HL-60 (cell line): Measurements from ENCODE around the gene IFNA4.
"Not testable (repeated sequence)": the region's sequence is repeated elsewhere in the genome, so short reads cannot be mapped to it uniquely, and the experiment has no call there.

Experiments used
- GABPA ChIP-seq: IDR thresholded peaks from 2 replicates; pipeline ENCODE4 v1.6.1; 2012; ENCODE audit warnings: low read depth
- REST ChIP-seq: IDR thresholded peaks from 2 replicates; pipeline ENCODE4 v1.6.1; 2012; ENCODE audit warnings: low read depth; ENCODE audit not compliant: insufficient replicate concordance
- SPI1 ChIP-seq: IDR thresholded peaks from 2 replicates; pipeline ENCODE4 v1.6.1; 2012; ENCODE audit warnings: low read depth, mild to moderate bottlenecking, borderline replicate concordance
- TF ChIP-seq, protein P1 (sequence below): IDR thresholded peaks from one replicate; pipeline ENCODE4 v1.5.1; 2011; ENCODE audit warnings: low read length, control low read depth, inconsistent platforms; ENCODE audit not compliant: insufficient read depth

DNA sequence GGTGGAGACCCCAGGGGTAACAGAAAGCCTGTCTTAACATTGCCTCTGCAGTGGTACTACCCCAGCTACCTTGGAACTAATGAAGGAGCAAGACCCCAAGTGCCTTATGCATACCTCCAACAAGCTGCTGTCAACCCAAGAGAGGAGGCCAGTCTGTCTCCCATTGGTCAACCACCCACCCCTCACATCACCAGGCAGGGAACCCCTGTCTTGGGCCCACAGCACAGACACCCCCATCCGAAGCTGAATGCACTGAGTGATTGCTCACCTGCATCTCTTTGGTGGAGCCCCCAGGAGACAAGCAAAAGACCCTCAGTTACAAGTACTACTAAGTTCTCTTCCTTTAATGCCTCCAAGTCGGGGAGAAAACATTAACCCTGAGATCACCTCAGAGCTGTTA lies 24.8 kb upstream of the IFNA4 start:
- TF ChIP-seq, protein P1, sequence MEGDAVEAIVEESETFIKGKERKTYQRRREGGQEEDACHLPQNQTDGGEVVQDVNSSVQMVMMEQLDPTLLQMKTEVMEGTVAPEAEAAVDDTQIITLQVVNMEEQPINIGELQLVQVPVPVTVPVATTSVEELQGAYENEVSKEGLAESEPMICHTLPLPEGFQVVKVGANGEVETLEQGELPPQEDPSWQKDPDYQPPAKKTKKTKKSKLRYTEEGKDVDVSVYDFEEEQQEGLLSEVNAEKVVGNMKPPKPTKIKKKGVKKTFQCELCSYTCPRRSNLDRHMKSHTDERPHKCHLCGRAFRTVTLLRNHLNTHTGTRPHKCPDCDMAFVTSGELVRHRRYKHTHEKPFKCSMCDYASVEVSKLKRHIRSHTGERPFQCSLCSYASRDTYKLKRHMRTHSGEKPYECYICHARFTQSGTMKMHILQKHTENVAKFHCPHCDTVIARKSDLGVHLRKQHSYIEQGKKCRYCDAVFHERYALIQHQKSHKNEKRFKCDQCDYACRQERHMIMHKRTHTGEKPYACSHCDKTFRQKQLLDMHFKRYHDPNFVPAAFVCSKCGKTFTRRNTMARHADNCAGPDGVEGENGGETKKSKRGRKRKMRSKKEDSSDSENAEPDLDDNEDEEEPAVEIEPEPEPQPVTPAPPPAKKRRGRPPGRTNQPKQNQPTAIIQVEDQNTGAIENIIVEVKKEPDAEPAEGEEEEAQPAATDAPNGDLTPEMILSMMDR: not testable (repeated sequence)
- TF ChIP-seq SPI1, GABPA, REST: not testable (repeated sequence)
